ENCODE results near the gene ARHGEF4. TPM values are rescaled to one million over a fixed set of nuclear protein-coding genes. Genes with fewer than 3 reads are reported as not detected.

The ARHGEF4 gene
- total and polyA plus RNA-seq, 5 donors = 1.8 to 5.2 (median 2.8) TPM

DNA sequence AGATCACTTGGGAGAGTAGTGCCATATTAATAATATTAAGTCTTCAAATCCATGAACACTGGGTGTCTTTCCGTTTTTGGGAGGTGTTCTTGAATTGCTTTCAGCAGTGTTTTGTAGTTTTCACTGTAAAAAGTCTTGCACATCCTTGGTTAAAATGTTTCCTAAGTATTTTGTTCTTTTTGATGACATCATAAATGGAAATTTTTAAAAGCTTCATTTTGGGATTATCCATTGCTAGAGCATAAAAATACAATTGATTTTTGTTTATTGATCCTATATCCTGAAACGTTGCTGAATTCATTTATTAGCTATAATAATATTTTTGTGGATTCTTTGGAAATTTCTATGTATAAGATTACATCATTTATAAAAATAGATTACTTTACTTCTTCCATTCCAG lies 96.8 kb downstream of the ARHGEF4 start:
- H3K27me3 ChIP-seq (ENCODE audit: control insufficient read depth, insufficient read depth) = no peaks in the 10 kb centered on the region
- H3K4me1 ChIP-seq (ENCODE audit: control insufficient read depth, insufficient read depth, low read length) = no peaks in the 10 kb centered on the region
- 44% methylated on average over 2 of the region's 2 CpGs for WGBS
- H3K27ac ChIP-seq (ENCODE audit: low read length) = no peak overlapping the region
- intact Hi-C loops (cut with DNase I) = no loop called here
- DNase-seq (no peak), ATAC-seq (no peak)
- no peak overlapping the region for H3K4me3 ChIP-seq (ENCODE audit: low read length)
- H3K9me3 ChIP-seq (ENCODE audit: control insufficient read depth, low read length) = no peaks in the 10 kb centered on the region

DNA sequence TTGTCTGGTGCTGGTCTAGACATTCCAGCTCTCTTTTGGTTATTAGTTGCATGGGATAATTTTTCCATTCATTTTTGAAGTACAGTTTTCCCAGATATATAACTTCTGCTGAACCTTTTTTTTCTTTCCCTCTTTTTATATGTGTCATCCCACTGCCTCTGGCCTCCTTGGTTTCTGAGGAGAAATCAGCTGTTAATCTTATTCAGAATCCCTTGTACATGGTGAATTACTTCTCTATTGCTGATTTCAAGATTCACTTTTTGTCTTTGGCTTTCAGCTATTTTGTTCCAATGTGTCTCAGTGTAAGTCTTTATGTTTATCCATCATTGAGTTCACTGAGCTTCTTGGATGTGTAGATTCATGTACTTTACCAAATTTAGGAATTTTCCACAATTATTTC lies 99.7 kb downstream of the ARHGEF4 start:
- intact Hi-C loops (cut with DNase I) = no loop called here
- no peak for ATAC-seq

DNA sequence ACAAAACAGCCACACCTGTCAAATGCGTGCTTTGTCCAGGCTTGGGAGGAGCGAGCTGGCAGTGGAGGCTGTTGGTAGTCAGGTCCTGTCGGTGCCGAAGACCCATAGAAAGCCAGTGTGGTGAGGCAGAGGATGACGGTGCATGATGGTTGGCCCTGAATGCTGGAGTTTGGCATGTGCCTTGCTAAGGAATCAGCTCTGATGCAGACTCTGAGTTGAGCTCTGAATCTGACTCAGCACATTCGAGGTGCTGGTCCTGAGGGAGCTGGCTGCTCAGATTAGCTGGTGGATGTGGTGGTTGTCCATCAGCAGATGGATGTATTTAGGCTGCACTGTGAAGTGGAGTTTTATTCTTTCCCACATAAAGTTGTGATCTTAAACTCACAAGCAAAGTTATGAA lies 111.3 kb downstream of the ARHGEF4 start:
- Histone ChIP-seq H3K9me3 (ENCODE audit: control insufficient read depth, low read length) (peaks cover 5% of the 10 kb centered on the region), H3K27ac (ENCODE audit: low read length) (no peak overlapping the region), H3K27me3 (ENCODE audit: control insufficient read depth, insufficient read depth) (no peaks in the 10 kb centered on the region), H3K4me3 (ENCODE audit: low read length) (no peak overlapping the region), H3K4me1 (ENCODE audit: control insufficient read depth, insufficient read depth, low read length) (no peaks in the 10 kb centered on the region)
- 82% methylated on average over 6 of the region's 6 CpGs for whole genome bisulfite sequencing
- ATAC-seq (no peak), DNase-seq (no peak)
- intact Hi-C loops (cut with DNase I) = no loop called here

More for the DNA sequence above, 99.7 kb downstream of the ARHGEF4 start:
- Histone ChIP-seq H3K4me1 (ENCODE audit: control insufficient read depth, insufficient read depth, low read length) (no peaks in the 10 kb centered on the region), H3K9me3 (ENCODE audit: control insufficient read depth, low read length) (no peaks in the 10 kb centered on the region), H3K27me3 (ENCODE audit: control insufficient read depth, insufficient read depth) (no peaks in the 10 kb centered on the region), H3K4me3 (ENCODE audit: low read length) (no peak overlapping the region), H3K27ac (ENCODE audit: low read length) (no peak overlapping the region)
- no peak for DNase-seq

- Histone ChIP-seq H3K9me3 (ENCODE audit: control insufficient read depth, low read length) (peaks cover 3% of the 10 kb centered on the region), H3K4me3 (ENCODE audit: low read length) (no peak overlapping the region), H3K4me1 (ENCODE audit: control insufficient read depth, insufficient read depth, low read length) (no peaks in the 10 kb centered on the region), H3K27me3 (ENCODE audit: control insufficient read depth, insufficient read depth) (no peaks in the 10 kb centered on the region), H3K27ac (ENCODE audit: low read length) (no peak overlapping the region)
- DNase-seq (no peak), ATAC-seq (no peak)
- intact Hi-C loops (cut with DNase I) = no loop called here
- 62% methylated on average over 6 of the region's 6 CpGs for WGBS
Measured at GRCh38 chr2:130949954-130950353, 113.2 kb downstream of the ARHGEF4 start.

- no peak for ATAC-seq
- Histone ChIP-seq H3K4me1 (ENCODE audit: control insufficient read depth, insufficient read depth, low read length) (no peaks in the 10 kb centered on the region), H3K27ac (ENCODE audit: low read length) (no peak overlapping the region), H3K4me3 (ENCODE audit: low read length) (no peak overlapping the region), H3K27me3 (ENCODE audit: control insufficient read depth, insufficient read depth) (no peaks in the 10 kb centered on the region), H3K9me3 (ENCODE audit: control insufficient read depth, low read length) (no peaks in the 10 kb centered on the region)
- DNase-seq = no peak
- intact Hi-C loops (cut with DNase I) = no loop called here
Measured at GRCh38 chr2:130951018-130951417, 114.3 kb downstream of the ARHGEF4 start.

- intact Hi-C loops (cut with DNase I) = no loop called here
- Histone ChIP-seq H3K4me3 (ENCODE audit: low read length) (no peak overlapping the region), H3K27me3 (ENCODE audit: control insufficient read depth, insufficient read depth) (no peaks in the 10 kb centered on the region), H3K4me1 (ENCODE audit: control insufficient read depth, insufficient read depth, low read length) (no peaks in the 10 kb centered on the region), H3K27ac (ENCODE audit: low read length) (no peak overlapping the region), H3K9me3 (ENCODE audit: control insufficient read depth, low read length) (no peaks in the 10 kb centered on the region)
- 89% methylated on average over 1 of the region's 1 CpG for WGBS
- ATAC-seq (no peak), DNase-seq (no peak)
Measured at GRCh38 chr2:130954873-130955272, 118.2 kb downstream of the ARHGEF4 start.

DNA sequence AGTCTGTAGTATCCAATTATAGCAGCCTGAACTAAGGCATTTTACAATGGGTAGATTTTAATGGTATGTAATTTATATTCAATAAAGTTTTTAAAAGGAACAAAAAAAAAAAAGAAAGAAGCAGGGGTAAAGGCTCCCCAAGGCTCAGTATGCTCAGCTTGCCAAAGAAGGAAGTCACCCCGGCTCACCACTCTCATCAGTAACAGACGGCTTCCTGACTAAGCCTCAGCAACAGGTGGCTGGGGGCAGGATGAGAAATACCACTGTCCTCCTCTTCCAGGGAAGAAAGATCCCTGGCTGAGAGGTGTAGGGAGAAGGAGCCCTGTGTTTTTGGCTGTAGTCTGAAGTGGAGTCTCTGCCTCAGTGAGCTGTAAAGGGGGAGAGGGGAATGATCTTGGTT lies 121.2 kb downstream of the ARHGEF4 start:
- DNase-seq (no peak), ATAC-seq (no peak)
- intact Hi-C loops (cut with DNase I) = no loop called here
- 31% methylated on average over 2 of the region's 2 CpGs for WGBS
- Histone ChIP-seq H3K4me3 (ENCODE audit: low read length) (no peak overlapping the region), H3K4me1 (ENCODE audit: control insufficient read depth, insufficient read depth, low read length) (no peaks in the 10 kb centered on the region), H3K9me3 (ENCODE audit: control insufficient read depth, low read length) (no peaks in the 10 kb centered on the region), H3K27ac (ENCODE audit: low read length) (no peak overlapping the region), H3K27me3 (ENCODE audit: control insufficient read depth, insufficient read depth) (no peaks in the 10 kb centered on the region)

GRCh38 chr2:130963196-130963848 lies 126.6 kb downstream of the ARHGEF4 start:
- ATAC-seq (no peak), DNase-seq (no peak)
- Histone ChIP-seq H3K4me1 (ENCODE audit: control insufficient read depth, insufficient read depth, low read length) (no peaks in the 10 kb centered on the region), H3K27ac (ENCODE audit: low read length) (no peak overlapping the region), H3K4me3 (ENCODE audit: low read length) (peak overlapping the region; percentile 30), H3K9me3 (ENCODE audit: control insufficient read depth, low read length) (no peaks in the 10 kb centered on the region), H3K27me3 (ENCODE audit: control insufficient read depth, insufficient read depth) (no peaks in the 10 kb centered on the region)
- intact Hi-C loops (cut with DNase I) = no loop called here
- WGBS = 2% methylated on average over 90 of the region's 90 CpGs

GRCh38 chr2:130963849-130964793 lies 127.4 kb downstream of the ARHGEF4 start:
- no peaks in the 10 kb centered on the region for H3K27me3 ChIP-seq (ENCODE audit: control insufficient read depth, insufficient read depth)
- no peaks in the 10 kb centered on the region for H3K9me3 ChIP-seq (ENCODE audit: control insufficient read depth, low read length)
- DNase-seq (peak in 2 of 3 donors; percentile 46 to 54), ATAC-seq (no peak)
- WGBS = 2% methylated on average over 80 of the region's 84 CpGs
- no peaks in the 10 kb centered on the region for H3K4me1 ChIP-seq (ENCODE audit: control insufficient read depth, insufficient read depth, low read length)
- peak overlapping the region; percentile 30 for H3K4me3 ChIP-seq (ENCODE audit: low read length)
- intact Hi-C loops (cut with DNase I) = no loop called here
- H3K27ac ChIP-seq (ENCODE audit: low read length) = no peak overlapping the region

- H3K9me3 ChIP-seq (ENCODE audit: control insufficient read depth, low read length) = no peaks in the 10 kb centered on the region
- H3K4me1 ChIP-seq (ENCODE audit: control insufficient read depth, insufficient read depth, low read length) = no peaks in the 10 kb centered on the region
- intact Hi-C loops (cut with DNase I) = no loop called here
- DNase-seq = no peak
- 82% methylated on average over 3 of the region's 3 CpGs for WGBS
- no peak overlapping the region for H3K4me3 ChIP-seq (ENCODE audit: low read length)
- H3K27me3 ChIP-seq (ENCODE audit: control insufficient read depth, insufficient read depth) = no peaks in the 10 kb centered on the region
- H3K27ac ChIP-seq (ENCODE audit: low read length) = no peak overlapping the region
- ATAC-seq = no peak
Measured at GRCh38 chr2:130964931-130965330, 128.2 kb downstream of the ARHGEF4 start.

GRCh38 chr2:130966149-130966774 lies 129.5 kb downstream of the ARHGEF4 start:
- no peaks in the 10 kb centered on the region for H3K27me3 ChIP-seq (ENCODE audit: control insufficient read depth, insufficient read depth)

More at GRCh38 chr2:130966149-130966774, 129.5 kb downstream of the ARHGEF4 start:
- WGBS = 48% methylated on average over 15 of the region's 15 CpGs
- no peak overlapping the region for H3K4me3 ChIP-seq (ENCODE audit: low read length)
- H3K27ac ChIP-seq (ENCODE audit: low read length) = no peak overlapping the region
- no peak for DNase-seq
- intact Hi-C loops (cut with DNase I) = no loop called here
- H3K9me3 ChIP-seq (ENCODE audit: control insufficient read depth, low read length) = no peaks in the 10 kb centered on the region
- no peak for ATAC-seq
- no peaks in the 10 kb centered on the region for H3K4me1 ChIP-seq (ENCODE audit: control insufficient read depth, insufficient read depth, low read length)

Measured in right cardiac atrium (tissue), 5 donors.